Activated T-helper 9 cell treated with anti-CD3 and anti-CD28 coated beads, Interleukin-2, amount 50 U/mL, for 16 hours (primary cell): ENCODE measurements around the gene CD82.

Source experiments
- DNase-seq: peaks from one replicate; pipeline ENCODE4 v3.0.0-alpha.2; 2020; ENCODE audit warnings: low read depth

Gene CD82

DNA sequence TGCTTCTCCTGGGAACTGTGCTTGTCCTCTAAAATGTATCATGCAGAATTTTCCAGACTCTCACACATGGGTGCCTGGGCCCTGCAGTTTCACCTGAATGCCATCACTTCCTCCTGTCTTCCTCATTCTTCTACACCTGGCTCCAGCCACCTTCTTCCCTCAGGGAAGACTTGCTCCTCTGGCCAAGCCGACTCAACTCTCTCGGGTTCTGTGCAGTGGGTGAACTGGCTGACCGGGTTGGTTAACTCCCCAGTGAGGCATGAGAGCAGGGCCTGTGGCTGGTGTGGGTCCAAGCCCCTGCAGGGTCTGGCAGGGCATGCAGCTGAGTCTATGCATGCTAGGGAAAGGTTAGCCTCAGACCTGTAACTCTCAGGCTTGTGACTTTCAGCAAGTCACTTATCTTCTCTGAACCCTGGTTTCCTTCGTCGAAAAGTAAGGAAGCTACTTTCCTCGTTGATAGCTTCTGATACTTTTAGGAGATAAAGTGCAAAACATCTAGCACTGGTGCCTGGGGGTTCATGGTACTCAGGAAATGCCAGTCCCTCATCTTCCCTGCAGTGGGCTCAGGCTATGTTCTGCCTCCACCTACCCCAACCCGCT lies 11.9 kb downstream of the CD82 start:
- DNase-seq = no peak

DNA sequence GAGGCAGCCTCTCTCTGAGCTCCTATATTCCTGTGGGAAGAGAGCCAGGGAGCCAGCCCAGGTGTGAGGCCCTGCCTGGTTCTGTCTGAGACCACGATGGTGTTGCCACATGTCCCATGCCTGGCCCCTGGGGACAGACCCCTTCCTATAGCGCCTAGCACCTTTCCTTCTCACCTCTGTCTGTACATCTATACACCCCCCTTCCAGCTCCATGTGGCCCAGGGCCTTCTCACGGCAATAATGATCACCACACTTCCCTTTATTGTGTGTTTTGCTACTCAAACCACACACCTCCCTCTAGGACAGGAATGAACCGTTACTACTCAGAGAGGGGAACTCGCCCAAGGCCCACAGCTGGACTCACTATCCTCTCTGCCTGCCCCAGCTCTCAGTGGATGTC lies 12.8 kb downstream of the CD82 start:
- no peak for DNase-seq

DNA sequence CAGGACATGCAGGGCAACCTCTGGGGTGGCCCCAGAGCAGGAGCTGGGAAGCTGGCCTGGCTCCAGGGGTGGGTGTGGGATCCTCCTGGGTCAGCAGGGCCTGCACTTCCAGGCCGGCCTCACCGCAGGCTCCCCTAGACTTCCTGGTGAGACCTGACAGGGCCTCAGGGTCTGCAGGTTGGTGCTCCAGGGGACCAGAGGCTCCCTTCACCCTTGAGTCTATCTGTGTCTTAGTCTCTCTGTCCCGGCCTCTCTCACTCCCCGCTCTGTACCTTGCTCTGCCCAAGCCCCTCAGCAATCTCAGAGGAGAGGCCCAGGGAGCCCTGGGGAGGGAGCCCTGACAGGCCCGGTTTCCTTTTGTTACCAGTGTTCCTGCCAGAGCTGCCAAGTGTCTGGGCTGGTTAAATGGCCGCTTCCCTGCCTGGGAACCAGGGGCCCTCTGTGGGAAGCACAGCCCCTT lies 13.9 kb downstream of the CD82 start:
- DNase-seq = no peak

DNA sequence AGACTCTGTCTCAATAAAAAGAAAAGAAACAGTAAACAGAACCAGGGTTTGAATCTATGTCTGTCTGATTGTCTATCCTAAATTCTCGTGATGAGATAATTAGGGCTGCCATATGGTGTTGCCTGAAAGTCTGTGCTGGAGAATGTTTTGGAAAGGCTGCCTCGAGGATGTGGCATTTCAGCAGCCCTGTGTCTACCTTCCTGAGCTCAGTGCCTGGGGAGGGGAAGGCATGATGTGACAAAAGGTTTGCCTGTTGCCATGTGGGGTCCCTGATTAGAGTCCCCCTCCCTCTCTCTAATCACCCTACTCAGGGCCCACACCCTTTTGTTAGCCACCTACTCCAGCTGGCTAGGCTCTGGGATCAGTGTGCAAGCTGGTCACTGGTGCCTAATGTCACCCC lies 15.2 kb downstream of the CD82 start:
- no peak for DNase-seq

GRCh38 chr11:44581246-44581645 lies 15.8 kb downstream of the CD82 start:
- DNase-seq = no peak

GRCh38 chr11:44582641-44583352 lies 17.3 kb downstream of the CD82 start:
- DNase-seq = no peak

- no peak for DNase-seq
These were observed 17.8 kb downstream of the CD82 start for GRCh38 chr11:44583353-44583669.

DNA sequence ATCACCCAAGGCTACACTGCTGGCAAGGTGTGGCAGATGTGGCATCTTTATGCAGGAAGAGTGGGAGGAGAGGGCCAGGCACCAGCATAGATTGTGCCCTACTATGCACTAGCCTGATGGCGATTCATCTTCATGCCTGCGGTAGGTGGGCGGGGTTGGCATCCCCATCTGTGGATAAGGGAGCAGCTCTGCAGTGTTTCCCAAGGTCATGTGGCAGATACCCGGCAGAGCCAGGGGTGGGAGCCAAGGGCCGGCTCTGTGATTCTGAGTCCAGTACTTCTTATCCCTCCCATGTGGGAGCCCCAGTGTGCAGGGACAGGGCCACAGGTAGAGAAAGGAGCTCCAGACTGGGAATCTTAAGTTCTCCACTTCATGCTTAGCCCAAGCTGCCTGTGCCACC lies 20.0 kb downstream of the CD82 start:
- DNase-seq = no peak

DNA sequence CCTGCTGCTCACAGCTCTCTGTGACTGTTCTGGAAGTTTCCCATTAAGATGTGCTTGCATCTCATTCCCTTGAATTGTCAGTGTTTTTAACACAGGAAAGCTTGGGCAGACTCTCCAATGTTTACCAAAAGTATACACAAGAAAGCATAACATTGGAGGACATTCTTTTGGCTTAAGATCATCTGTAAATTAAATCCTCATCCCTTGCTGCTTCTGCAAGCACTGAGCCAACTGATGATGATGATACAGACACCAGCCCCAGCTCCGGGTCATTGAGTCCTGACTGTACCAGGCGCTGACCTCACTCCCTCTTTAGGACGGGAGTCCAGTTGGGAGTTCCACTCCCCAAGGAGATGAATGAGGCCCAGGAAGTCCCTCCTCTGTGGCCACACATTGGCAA lies 23.8 kb downstream of the CD82 start:
- DNase-seq = no peak

GRCh38 chr11:44590769-44591168 lies 25.3 kb downstream of the CD82 start:
- DNase-seq = no peak

DNA sequence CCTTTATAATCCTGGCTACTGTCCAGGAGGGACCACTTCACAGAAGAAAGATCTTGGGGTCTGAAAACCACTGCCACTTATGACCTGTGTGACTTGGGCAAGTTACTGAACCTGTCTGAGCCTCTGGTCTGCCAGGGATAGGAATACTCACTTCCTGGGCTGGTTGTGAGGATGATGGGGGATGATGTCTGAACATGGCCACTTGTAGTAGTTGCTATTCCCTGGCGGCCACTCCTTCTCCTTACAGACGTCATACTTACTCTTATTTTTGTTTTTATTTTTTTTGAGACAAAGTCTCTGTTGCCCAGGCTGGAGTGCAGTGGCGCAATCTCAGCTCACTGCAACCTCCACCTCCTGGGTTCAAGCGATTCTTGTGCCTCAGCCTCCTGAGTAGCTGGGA lies 26.1 kb downstream of the CD82 start:
- no peak for DNase-seq

GRCh38 chr11:44592125-44592940 lies 26.9 kb downstream of the CD82 start:
- DNase-seq = no peak

- DNase-seq = no peak
These were observed 27.8 kb downstream of the CD82 start for GRCh38 chr11:44593251-44593650.

DNA sequence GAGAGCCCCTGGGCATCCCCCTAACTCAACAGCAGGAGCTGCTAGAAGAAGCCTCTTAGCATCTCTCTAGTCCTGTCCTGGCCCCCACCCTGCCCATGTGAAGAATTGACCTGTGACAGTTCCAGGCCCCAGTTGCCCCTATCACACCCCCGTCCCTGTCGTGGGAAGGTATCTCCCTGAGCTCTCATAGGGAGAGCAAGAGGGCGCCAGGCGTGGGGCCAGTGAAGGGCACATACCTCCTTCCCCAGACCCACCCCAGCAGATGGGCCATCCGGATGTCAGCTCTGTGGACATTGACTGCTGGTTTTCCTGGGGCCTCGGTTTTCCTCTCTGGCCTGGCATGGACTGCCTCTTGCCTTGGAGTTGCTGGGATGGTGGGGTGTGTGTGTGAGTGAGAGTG lies 29.5 kb downstream of the CD82 start:
- DNase-seq = no peak

DNA sequence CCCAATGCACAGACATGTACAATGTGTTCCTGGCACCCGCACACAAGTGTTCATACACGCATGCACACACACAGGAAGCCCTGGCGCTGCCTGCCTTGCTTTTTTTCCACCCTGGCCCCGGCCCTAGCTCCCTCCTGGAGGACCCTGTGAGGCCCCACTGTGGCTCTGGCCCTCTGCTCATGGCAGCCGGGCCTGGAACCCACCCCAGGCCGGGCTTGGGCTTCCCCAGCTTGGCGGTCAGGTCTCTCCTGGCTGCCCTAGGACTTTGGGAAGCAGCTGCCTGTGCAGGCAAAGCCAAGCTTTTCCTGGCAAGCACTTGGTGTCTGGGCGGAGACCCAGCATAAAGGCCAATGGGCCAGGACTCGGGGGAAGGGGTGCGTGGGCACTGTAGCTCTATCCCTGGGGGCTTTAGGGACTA lies 30.5 kb downstream of the CD82 start:
- DNase-seq = no peak

GRCh38 chr11:44596525-44597276 lies 31.2 kb downstream of the CD82 start:
- DNase-seq = peak; percentile 51

GRCh38 chr11:44597358-44598012 lies 32.0 kb downstream of the CD82 start:
- DNase-seq = no peak

- no peak for DNase-seq
These were observed 33.4 kb downstream of the CD82 start for GRCh38 chr11:44598831-44599230.

GRCh38 chr11:44600261-44600660 lies 34.8 kb downstream of the CD82 start:
- no peak for DNase-seq

GRCh38 chr11:44600839-44601383 lies 35.4 kb downstream of the CD82 start:
- DNase-seq = no peak

- DNase-seq = no peak
These were observed 36.3 kb downstream of the CD82 start for GRCh38 chr11:44601471-44602370.
